HepG2 (cell line): ENCODE data around the gene CRIM1. TPM values are rescaled to one million over a fixed set of nuclear protein-coding genes. Genes with fewer than 3 reads are reported as not detected.

ENCODE experiments used
- ATAC-seq: fragments of 200-7000 bp; cut with Tn5 transposase; 3 replicates; pipeline ENCODE4 v1.9.1; 2020; ENCODE audit warnings: mild to moderate bottlenecking, moderate library complexity
- BruUV-seq: library from RNA; stranded (reverse); fragments of 400-500 nt; replicated peaks from 2 replicates; lab custom pipeline; 2021; lab: Mats Ljungman, UMichigan
- CTCF ChIA-PET: fragments of 300-600 bp; formaldehyde crosslinking; extraction: SDS; loops from one replicate; lab custom pipeline; 2021; ENCODE audit warnings: low total read pairs, inconsistent platforms, low intra/inter-chr PET ratio; lab: Yijun Ruan, JAX
- POLR2A ChIA-PET: fragments of 350-600 bp; sonication (Branson Sonifier 250); formaldehyde crosslinking; loops from one replicate; lab custom pipeline; 2020; ENCODE audit warnings: antibody characterized with exemption, inconsistent platforms; lab: Yijun Ruan, JAX
- DNase-seq: peaks from one replicate; pipeline ENCODE4 v3.0.0-alpha.2; 2015; ENCODE audit warnings: low spot score
- FAIRE-seq: peaks from 3 replicates; lab custom pipeline; 2011; peaks lifted over from hg19 to GRCh38; lab: Jason Lieb, UNC
- H2AFZ ChIP-seq: one replicate; pipeline ENCODE4 v1.6.1; 2011; ENCODE audit warnings: low read length, inconsistent platforms
- H3K27ac ChIP-seq: fragments of 300-600 bp; 3 replicates; pipeline ENCODE4 v1.8.0; 2011; ENCODE audit warnings: mixed run types, mild to moderate bottlenecking, mixed read lengths, low read length, inconsistent platforms; ENCODE audit not compliant: insufficient read depth; ENCODE audit errors: extremely low read length
- H3K27me3 ChIP-seq, 2 experiments: fragments of 200-600 bp in 1 of 2; 2 replicates in 1 of 2; 3 replicates in 1 of 2; pipeline versions ENCODE4 v1.6.0 to v1.8.0; 2011; ENCODE audit warnings: low read length in 2 of 2, mild to moderate bottlenecking in 2 of 2, moderate library complexity in 2 of 2, inconsistent platforms in 1 of 2; ENCODE audit not compliant: insufficient read depth in 2 of 2, control insufficient read depth in 1 of 2
- H3K36me3 ChIP-seq, 2 experiments: fragments of 200-600 bp in 1 of 2; replicated peaks in 1 of 2; 2 replicates in 1 of 2; 3 replicates in 1 of 2; pipeline versions ENCODE4 v1.5.1 to v1.8.0; 2011; ENCODE audit warnings: low read length in 2 of 2, inconsistent platforms in 1 of 2; ENCODE audit not compliant: insufficient read depth in 2 of 2, control insufficient read depth in 1 of 2
- H3K4me1 ChIP-seq: 2 replicates; pipeline ENCODE4 v1.5.1; 2012; ENCODE audit warnings: low read length, inconsistent platforms; ENCODE audit not compliant: insufficient read depth
- H3K4me2 ChIP-seq: 2 replicates; pipeline ENCODE4 v1.6.0; 2011; ENCODE audit warnings: low read depth, low read length, inconsistent platforms
- H3K4me3 ChIP-seq, 3 experiments: fragments of 200-600 bp in 1 of 3; sonication (generic), shearing (Covaris generic) in 1 of 3; replicated peaks in 1 of 3; 2 replicates each; pipeline ENCODE4 v1.5.1; 2011 to 2016; ENCODE audit warnings: low read length in 3 of 3, inconsistent platforms in 2 of 3, low read depth in 2 of 3, mild to moderate bottlenecking in 2 of 3, control low read depth in 1 of 3, mixed read lengths in 1 of 3; ENCODE audit not compliant: insufficient read depth in 1 of 3
- H3K79me2 ChIP-seq: one replicate; pipeline ENCODE4 v1.6.1; 2011; ENCODE audit warnings: low read length, inconsistent platforms; ENCODE audit not compliant: insufficient read depth
- H3K9ac ChIP-seq: 2 replicates; pipeline ENCODE4 v1.6.0; 2011; ENCODE audit warnings: mild to moderate bottlenecking, low read depth, low read length, inconsistent platforms; ENCODE audit not compliant: insufficient read depth
- H3K9me3 ChIP-seq: 2 replicates; pipeline ENCODE4 v1.5.1; 2012; ENCODE audit warnings: mild to moderate bottlenecking, low read length
- H4K20me1 ChIP-seq: 2 replicates; pipeline ENCODE4 v1.6.0; 2011; ENCODE audit warnings: inconsistent platforms, mild to moderate bottlenecking, low read length, moderate library complexity; ENCODE audit not compliant: insufficient read depth
- HMG20A ChIP-seq: IDR thresholded peaks from 2 replicates; pipeline ENCODE4 v1.6.1; 2016; ENCODE audit warnings: borderline replicate concordance
- PPARG ChIP-seq: conservative IDR thresholded peaks from 2 replicates; pipeline ENCODE4 v1.6.1; 2016; ENCODE audit warnings: missing biosample characterization, missing genetic modification reagents
- RARA ChIP-seq: IDR thresholded peaks from 2 replicates; pipeline ENCODE4 v1.6.1; 2016; ENCODE audit warnings: missing genetic modification reagents, missing compliant biosample characterization
- SAP130 ChIP-seq: IDR thresholded peaks from 2 replicates; pipeline ENCODE4 v1.6.1; 2016; ENCODE audit warnings: low read depth
- SOX6 ChIP-seq, 2 experiments: fragments of 450-650 bp in 1 of 2; sonication (generic) in 1 of 2; formaldehyde crosslinking in 1 of 2; IDR thresholded peaks; 2 replicates each; pipeline versions ENCODE4 v1.4.0 to v1.6.1; 2017 to 2020; ENCODE audit warnings: antibody characterized with exemption in 1 of 2, mild to moderate bottlenecking in 1 of 2, missing genetic modification reagents in 1 of 2
- SRY ChIP-seq: sonication (generic); formaldehyde crosslinking; IDR thresholded peaks from 2 replicates; pipeline ENCODE4 v1.8.0; 2022; ENCODE audit warnings: mild to moderate bottlenecking, missing genetic modification reagents
- YEATS4 ChIP-seq: sonication (generic); formaldehyde crosslinking; IDR thresholded peaks from 2 replicates; pipeline ENCODE4 v1.4.0; 2020; ENCODE audit warnings: missing genetic modification reagents, borderline replicate concordance
- ZNF563 ChIP-seq: sonication (generic); formaldehyde crosslinking; IDR thresholded peaks from 2 replicates; pipeline ENCODE4 v1.8.0; 2022; ENCODE audit warnings: mild to moderate bottlenecking, moderate library complexity, missing genetic modification reagents
- ZNF572 ChIP-seq: sonication (generic); formaldehyde crosslinking; IDR thresholded peaks from 2 replicates; pipeline ENCODE4 v1.5.1; 2020; ENCODE audit warnings: mild to moderate bottlenecking, missing genetic modification reagents
- ZNF768 ChIP-seq: sonication (generic); formaldehyde crosslinking; IDR thresholded peaks from 2 replicates; pipeline ENCODE4 v1.4.0; 2020; ENCODE audit warnings: missing genetic modification reagents
- ZSCAN9 ChIP-seq: IDR thresholded peaks from 2 replicates; pipeline ENCODE4 v1.6.1; 2016; ENCODE audit warnings: borderline replicate concordance
- WGBS: methylation state at CpG from one replicate; pipeline ENCODE4 v1.1.6; 2017; ENCODE audit warnings: low lambda C conversion rate; 5-methylcytosine and 5-hydroxymethylcytosine counted together
- in situ Hi-C: cut with HindIII; loops from 2 replicates; pipeline ENCODE4 v1.10.0; 2017; ENCODE audit warnings: low pct_unique_long_range_greater_than_20kb; ENCODE audit not compliant: extremely low pct_ligation_motif_present
- intact Hi-C: fragments of 100-400 bp; cut with micrococcal nuclease; formaldehyde crosslinking; loops from one replicate; pipeline ENCODE4 v1.10.0; 2022; ENCODE audit not compliant: unreplicated experiment
- polyA plus RNA-seq, 8 experiments: library from polyadenylated mRNA; depleted of rRNA in 3 of 8; stranded (reverse) in 7 of 8; unstranded in 1 of 8; fragments of >200 nt; fragmentation: Illumina TruSeq in 4 of 8; extraction: Trizol in 4 of 8; gene quantifications; 2 replicates each; pipeline versions ENCODE4 v1.2.1 to v1.2.3, GENCODE V29; 2011 to 2016; ENCODE audit warnings: low read depth in 4 of 8, missing spikeins in 1 of 8, mixed read lengths in 1 of 8; ENCODE audit not compliant: insufficient read depth in 1 of 8
- total RNA-seq, 5 experiments: library from RNA; depleted of rRNA; stranded (reverse); fragments of >200 nt; fragmentation: Illumina TruSeq; extraction: Trizol; gene quantifications; 2 replicates each; pipeline ENCODE4 v1.2.3, GENCODE V29; 2016; ENCODE audit warnings: low read depth in 1 of 5
- TF ChIP-seq, protein P1 (sequence below): sonication (generic); formaldehyde crosslinking; IDR thresholded peaks from 2 replicates; pipeline ENCODE4 v1.9.0; 2022; ENCODE audit warnings: low read depth, missing genetic modification reagents
- TF ChIP-seq, protein P2 (sequence below): sonication (generic); formaldehyde crosslinking; IDR thresholded peaks from 2 replicates; pipeline ENCODE4 v1.4.0; 2020; ENCODE audit warnings: missing genetic modification reagents, mild to moderate bottlenecking, borderline replicate concordance
- TF ChIP-seq, protein P3 (sequence below): sonication (generic); formaldehyde crosslinking; IDR thresholded peaks from 2 replicates; pipeline ENCODE4 v1.4.0; 2020; ENCODE audit warnings: missing genetic modification reagents, mild to moderate bottlenecking, borderline replicate concordance
- TF ChIP-seq, protein P4 (sequence below): sonication (generic); formaldehyde crosslinking; IDR thresholded peaks from 2 replicates; pipeline ENCODE4 v1.4.0; 2020; ENCODE audit warnings: mild to moderate bottlenecking, missing genetic modification reagents

CRIM1 gene
- total and polyA plus RNA-seq, 2 of the 13 experiments (the other 11 are each of a cell fraction or from before 2014, with no cell fraction given): 39.1 to 69.9 TPM

DNA sequence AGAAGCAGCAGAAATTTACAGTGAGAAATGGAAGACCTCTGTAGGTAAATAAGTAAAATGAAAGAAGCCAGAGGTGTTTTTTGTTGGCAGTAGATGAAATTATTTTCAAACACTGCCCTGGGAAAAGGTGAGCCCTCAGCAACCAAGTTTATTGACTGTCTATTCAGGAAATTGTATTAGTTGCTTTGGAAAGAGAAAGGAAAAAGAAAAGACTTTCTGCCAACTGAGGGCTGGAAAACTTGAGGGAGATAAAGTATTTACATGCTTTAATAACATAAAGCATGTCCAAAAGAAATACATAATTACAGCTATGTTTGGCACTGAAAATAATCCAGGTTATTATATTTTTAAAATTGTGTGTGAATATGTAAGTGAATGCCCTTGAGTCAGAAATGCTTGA, 14.7 kb downstream of the CRIM1 start (continued):
- TF ChIP-seq YEATS4 (CRISPR knock-in tag) (no peak), HMG20A (CRISPR knock-in tag) (no peak), ZNF563 (CRISPR knock-in tag) (no peak), ZNF768 (CRISPR knock-in tag) (no peak)

DNA sequence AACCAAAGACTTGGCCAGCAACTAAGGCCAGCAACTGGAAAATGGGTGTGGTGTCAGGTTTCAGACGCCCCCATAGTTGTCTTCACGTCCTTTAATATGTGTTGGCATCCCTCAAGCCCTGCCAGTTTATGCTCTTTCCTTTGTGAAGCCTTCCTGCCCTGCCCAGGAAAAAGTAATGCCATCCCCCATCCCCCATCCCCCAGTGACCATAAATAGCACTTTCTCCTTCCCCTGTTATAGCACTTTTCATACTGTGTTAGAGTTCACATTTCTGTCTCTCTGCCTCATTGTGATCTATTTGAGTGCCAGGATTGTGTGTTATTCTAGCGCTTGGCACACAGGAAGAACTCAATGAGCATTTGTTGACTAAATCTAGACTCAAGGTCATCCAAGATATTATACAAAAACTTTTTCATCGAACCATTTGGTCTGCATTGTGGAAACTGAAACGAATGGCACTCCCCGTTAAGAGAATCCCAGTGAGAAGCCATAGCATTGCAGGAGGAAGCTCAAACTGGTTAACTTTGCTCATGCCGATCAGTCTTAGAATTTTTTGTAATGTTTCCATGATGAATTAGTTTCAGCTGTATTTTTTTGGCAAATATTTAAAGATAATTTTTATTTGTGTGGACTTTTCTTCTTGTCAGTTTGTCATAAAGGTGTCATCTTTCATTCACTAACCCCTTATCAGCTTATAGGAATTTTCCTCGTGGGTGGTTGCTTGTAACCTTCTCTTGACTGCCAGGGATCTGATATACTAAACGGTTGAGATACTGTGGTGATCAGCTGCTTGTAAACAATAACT, 15.7 kb downstream of the CRIM1 start:
- H3K9ac ChIP-seq: no peak overlapping the region
- no peak for FAIRE-seq
- in situ Hi-C loops: no loop called here
- no peak for TF ChIP-seq ZSCAN9
- TF ChIP-seq ZNF572: no peak
- TF ChIP-seq, protein P1, sequence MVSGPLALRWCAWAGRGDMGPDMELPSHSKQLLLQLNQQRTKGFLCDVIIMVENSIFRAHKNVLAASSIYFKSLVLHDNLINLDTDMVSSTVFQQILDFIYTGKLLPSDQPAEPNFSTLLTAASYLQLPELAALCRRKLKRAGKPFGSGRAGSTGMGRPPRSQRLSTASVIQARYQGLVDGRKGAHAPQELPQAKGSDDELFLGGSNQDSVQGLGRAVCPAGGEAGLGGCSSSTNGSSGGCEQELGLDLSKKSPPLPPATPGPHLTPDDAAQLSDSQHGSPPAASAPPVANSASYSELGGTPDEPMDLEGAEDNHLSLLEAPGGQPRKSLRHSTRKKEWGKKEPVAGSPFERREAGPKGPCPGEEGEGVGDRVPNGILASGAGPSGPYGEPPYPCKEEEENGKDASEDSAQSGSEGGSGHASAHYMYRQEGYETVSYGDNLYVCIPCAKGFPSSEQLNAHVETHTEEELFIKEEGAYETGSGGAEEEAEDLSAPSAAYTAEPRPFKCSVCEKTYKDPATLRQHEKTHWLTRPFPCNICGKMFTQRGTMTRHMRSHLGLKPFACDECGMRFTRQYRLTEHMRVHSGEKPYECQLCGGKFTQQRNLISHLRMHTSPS (CRISPR knock-in tag): peak; percentile 89; the same call in 1 of the 2 replicates
- no peak for TF ChIP-seq SOX6 (IDR thresholded peaks at IDR 0.05)
- peak; percentile 67 for TF ChIP-seq SOX6 (CRISPR knock-in tag; IDR thresholded peaks at IDR 0.05)
- TF ChIP-seq, protein P2, sequence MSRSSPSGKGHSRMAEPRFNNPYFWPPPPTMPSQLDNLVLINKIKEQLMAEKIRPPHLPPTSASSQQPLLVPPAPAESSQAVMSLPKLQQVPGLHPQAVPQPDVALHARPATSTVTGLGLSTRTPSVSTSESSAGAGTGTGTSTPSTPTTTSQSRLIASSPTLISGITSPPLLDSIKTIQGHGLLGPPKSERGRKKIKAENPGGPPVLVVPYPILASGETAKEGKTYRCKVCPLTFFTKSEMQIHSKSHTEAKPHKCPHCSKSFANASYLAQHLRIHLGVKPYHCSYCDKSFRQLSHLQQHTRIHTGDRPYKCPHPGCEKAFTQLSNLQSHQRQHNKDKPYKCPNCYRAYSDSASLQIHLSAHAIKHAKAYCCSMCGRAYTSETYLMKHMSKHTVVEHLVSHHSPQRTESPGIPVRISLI (CRISPR knock-in tag): no peak
- peak; percentile 50 for TF ChIP-seq RARA
- no peak for TF ChIP-seq SRY
- TF ChIP-seq, protein P3, sequence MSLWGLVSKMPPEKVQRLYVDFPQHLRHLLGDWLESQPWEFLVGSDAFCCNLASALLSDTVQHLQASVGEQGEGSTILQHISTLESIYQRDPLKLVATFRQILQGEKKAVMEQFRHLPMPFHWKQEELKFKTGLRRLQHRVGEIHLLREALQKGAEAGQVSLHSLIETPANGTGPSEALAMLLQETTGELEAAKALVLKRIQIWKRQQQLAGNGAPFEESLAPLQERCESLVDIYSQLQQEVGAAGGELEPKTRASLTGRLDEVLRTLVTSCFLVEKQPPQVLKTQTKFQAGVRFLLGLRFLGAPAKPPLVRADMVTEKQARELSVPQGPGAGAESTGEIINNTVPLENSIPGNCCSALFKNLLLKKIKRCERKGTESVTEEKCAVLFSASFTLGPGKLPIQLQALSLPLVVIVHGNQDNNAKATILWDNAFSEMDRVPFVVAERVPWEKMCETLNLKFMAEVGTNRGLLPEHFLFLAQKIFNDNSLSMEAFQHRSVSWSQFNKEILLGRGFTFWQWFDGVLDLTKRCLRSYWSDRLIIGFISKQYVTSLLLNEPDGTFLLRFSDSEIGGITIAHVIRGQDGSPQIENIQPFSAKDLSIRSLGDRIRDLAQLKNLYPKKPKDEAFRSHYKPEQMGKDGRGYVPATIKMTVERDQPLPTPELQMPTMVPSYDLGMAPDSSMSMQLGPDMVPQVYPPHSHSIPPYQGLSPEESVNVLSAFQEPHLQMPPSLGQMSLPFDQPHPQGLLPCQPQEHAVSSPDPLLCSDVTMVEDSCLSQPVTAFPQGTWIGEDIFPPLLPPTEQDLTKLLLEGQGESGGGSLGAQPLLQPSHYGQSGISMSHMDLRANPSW: no peak
- TF ChIP-seq, protein P4, sequence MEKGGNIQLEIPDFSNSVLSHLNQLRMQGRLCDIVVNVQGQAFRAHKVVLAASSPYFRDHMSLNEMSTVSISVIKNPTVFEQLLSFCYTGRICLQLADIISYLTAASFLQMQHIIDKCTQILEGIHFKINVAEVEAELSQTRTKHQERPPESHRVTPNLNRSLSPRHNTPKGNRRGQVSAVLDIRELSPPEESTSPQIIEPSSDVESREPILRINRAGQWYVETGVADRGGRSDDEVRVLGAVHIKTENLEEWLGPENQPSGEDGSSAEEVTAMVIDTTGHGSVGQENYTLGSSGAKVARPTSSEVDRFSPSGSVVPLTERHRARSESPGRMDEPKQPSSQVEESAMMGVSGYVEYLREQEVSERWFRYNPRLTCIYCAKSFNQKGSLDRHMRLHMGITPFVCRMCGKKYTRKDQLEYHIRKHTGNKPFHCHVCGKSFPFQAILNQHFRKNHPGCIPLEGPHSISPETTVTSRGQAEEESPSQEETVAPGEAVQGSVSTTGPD (CRISPR knock-in tag): no peak
- peak; percentile 86 for TF ChIP-seq PPARG (CRISPR knock-in tag)
- TF ChIP-seq SAP130 (CRISPR knock-in tag): peak; percentile 61

More for the DNA sequence above, 15.7 kb downstream of the CRIM1 start:
- Histone ChIP-seq H3K4me3 (no peak overlapping the region), H3K36me3 (peaks cover 5% of the 10 kb centered on the region in 2 experiments; a peak in 4 of 5 replicates), H3K27ac (peak overlapping the region; percentile 57), H2AFZ (no peak overlapping the region), H3K79me2 (peaks cover 100% of the 10 kb centered on the region), H3K4me1 (peaks cover 100% of the 10 kb centered on the region), H3K27me3 (no peaks in the 10 kb centered on the region), H3K4me2 (peak overlapping the region; percentile 36), H3K9me3 (no peaks in the 10 kb centered on the region), H4K20me1 (peaks cover 65% of the 10 kb centered on the region)
- DNase-seq (peak; percentile 83), ATAC-seq (peak; percentile 58)
- intact Hi-C loops: loop anchor here (5.0 kb wide), 1 partner anchor 131 kb away; no protein-coding TSS in a partner anchor
- ChIA-PET POLR2A (interaction anchor here (0.9 to 1.7 kb wide), 5 partner anchors 9 to 89 kb away, joined by 3 to 7 read pairs (median 3); partner anchors contain the start of gene CRIM1), CTCF (no interaction called here)
- 60% methylated on average over 9 of the region's 9 CpGs for WGBS
- BruUV-seq: no TSS peak
